ENCODE results near the gene EFCAB11. TPM values are rescaled to one million over a fixed set of nuclear protein-coding genes. Genes with fewer than 3 reads are reported as not detected.

The EFCAB11 gene
- total RNA-seq: 10 to 100 TPM in 1 of 3 donors, 1 to 10 TPM in 2; 6.0 to 10.2 (median 6.3) TPM
- long read RNA-seq, donor 1: 0 reads
- long read RNA-seq, donor 2, transcript EFCAB11-201 (6 exons, 3,095 nt): major isoform, 6 of 8 reads
- long read RNA-seq, donor 2, partial matches to known transcripts: 0 of 8 reads
- long read RNA-seq, donor 2, other reads (novel, unspliced or antisense): 2 of 8 reads

- intact Hi-C loops (cut with DNase I, micrococcal nuclease): no loop called here
- Histone ChIP-seq H3K36me3 (ENCODE audit: low read depth) (no peaks in the 10 kb centered on the region), H3K9me3 (no peaks in the 10 kb centered on the region), H3K4me3 (peak within 1 kb of the TSS; percentile 60), H3K4me1 (ENCODE audit: low read depth) (peaks cover 17% of the 10 kb centered on the region)
- ATAC-seq (peak; percentile 90), DNase-seq (peak; percentile 96 to 97 (median 97))
- TF ChIP-seq, protein P1, sequence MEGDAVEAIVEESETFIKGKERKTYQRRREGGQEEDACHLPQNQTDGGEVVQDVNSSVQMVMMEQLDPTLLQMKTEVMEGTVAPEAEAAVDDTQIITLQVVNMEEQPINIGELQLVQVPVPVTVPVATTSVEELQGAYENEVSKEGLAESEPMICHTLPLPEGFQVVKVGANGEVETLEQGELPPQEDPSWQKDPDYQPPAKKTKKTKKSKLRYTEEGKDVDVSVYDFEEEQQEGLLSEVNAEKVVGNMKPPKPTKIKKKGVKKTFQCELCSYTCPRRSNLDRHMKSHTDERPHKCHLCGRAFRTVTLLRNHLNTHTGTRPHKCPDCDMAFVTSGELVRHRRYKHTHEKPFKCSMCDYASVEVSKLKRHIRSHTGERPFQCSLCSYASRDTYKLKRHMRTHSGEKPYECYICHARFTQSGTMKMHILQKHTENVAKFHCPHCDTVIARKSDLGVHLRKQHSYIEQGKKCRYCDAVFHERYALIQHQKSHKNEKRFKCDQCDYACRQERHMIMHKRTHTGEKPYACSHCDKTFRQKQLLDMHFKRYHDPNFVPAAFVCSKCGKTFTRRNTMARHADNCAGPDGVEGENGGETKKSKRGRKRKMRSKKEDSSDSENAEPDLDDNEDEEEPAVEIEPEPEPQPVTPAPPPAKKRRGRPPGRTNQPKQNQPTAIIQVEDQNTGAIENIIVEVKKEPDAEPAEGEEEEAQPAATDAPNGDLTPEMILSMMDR (IDR thresholded peaks at IDR 0.05): no peak
Measured at GRCh38 chr14:89954070-89955021, at the start of gene EFCAB11. Gene EFCAB11, minus strand, starts transcription at chr14:89954730. Its CDS starts 70 bp downstream, at chr14:89954660.

GRCh38 chr14:90003526-90004307, 49.2 kb upstream of the EFCAB11 start:
- no peaks in the 10 kb centered on the region for H3K4me1 ChIP-seq (ENCODE audit: low read depth)
- H3K9me3 ChIP-seq: no peaks in the 10 kb centered on the region
- DNase-seq (no peak), ATAC-seq (no peak)
- no peaks in the 10 kb centered on the region for H3K36me3 ChIP-seq (ENCODE audit: low read depth)
- TF ChIP-seq, protein P1 (IDR thresholded peaks at IDR 0.05): no peak
- H3K4me3 ChIP-seq: no peak overlapping the region
- intact Hi-C loops (cut with DNase I, micrococcal nuclease): no loop called here

DNA sequence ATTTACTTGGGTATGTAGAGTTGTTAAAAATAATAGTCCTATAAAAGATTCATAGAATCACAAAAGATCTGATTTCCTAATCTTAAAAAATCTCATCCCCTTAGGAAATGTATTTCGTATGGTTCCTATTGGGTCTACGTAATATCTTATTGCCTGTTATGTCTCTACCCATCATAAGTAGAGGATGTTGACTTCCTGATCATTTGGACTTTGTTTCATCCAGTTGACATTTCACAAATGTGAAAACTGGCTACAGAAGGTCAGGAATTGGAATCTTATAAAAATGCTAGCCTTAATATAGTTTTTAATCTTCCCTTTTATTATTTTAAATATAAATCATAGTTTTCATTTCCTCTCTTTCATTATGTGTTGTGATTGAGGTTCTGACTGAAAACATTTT, 46.4 kb upstream of the EFCAB11 start:
- ATAC-seq: no peak
- Histone ChIP-seq H3K36me3 (ENCODE audit: low read depth) (no peaks in the 10 kb centered on the region), H3K9me3 (no peaks in the 10 kb centered on the region), H3K4me3 (no peak overlapping the region), H3K4me1 (ENCODE audit: low read depth) (no peaks in the 10 kb centered on the region)
- TF ChIP-seq, protein P1 (IDR thresholded peaks at IDR 0.05): no peak
- intact Hi-C loops (cut with DNase I, micrococcal nuclease): no loop called here
- DNase-seq: no peak

DNA sequence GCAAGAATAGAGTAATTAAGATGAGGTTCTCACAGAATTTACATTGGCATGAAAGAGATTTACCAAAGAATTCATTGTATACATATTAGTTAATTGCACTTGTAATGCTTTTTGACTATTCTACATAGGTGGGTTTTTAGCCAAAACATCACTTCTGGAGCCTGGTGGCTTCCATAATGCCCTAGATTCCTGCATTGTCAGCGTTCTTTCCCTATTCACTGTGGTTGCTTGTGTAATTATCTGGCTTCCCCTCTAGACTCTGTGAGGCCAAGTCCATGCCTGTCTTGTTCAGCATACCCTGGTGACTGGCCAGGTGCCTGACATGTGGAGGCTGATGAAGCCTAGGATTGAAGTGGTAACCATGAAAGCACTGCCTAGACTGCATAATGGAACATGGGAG, 42.4 kb upstream of the EFCAB11 start:
- no peaks in the 10 kb centered on the region for H3K4me1 ChIP-seq (ENCODE audit: low read depth)
- ATAC-seq (no peak), DNase-seq (no peak)
- H3K4me3 ChIP-seq: no peak overlapping the region
- TF ChIP-seq, protein P1 (IDR thresholded peaks at IDR 0.05): no peak
- intact Hi-C loops (cut with DNase I, micrococcal nuclease): no loop called here
- H3K36me3 ChIP-seq (ENCODE audit: low read depth): no peaks in the 10 kb centered on the region
- no peaks in the 10 kb centered on the region for H3K9me3 ChIP-seq

- Histone ChIP-seq H3K4me1 (ENCODE audit: low read depth) (no peaks in the 10 kb centered on the region), H3K9me3 (no peaks in the 10 kb centered on the region), H3K36me3 (ENCODE audit: low read depth) (no peaks in the 10 kb centered on the region), H3K4me3 (no peak overlapping the region)
- TF ChIP-seq, protein P1 (IDR thresholded peaks at IDR 0.05): no peak
- intact Hi-C loops (cut with DNase I, micrococcal nuclease): no loop called here
- DNase-seq (no peak), ATAC-seq (no peak)
Measured at GRCh38 chr14:89992273-89992672, 37.7 kb upstream of the EFCAB11 start.
